Measurements from ENCODE around the gene ELK4.
A peak's percentile ranks its signal among the peaks of the same experiment; 100 is the strongest.

Gene ELK4

DNA sequence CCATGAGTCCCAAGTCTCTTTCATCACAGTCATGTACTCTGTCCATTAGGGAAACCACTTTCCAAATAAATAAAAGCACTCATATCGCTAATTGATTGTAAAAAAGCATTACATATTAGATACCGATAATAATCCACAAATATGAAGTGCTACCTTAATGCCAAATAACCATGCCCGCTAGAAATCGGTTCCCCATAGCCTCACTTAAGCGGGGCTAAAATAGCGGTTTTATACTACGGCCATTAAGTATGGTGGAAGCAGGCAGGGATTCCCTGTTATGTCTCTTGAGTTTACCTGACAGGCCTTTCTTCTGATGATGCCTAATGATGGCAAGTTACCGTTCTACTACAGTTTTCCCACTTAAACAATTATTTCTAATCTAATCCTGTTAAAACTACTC is 3.9 kb downstream of the ELK4 start:
- no peak for DNase-seq

DNA sequence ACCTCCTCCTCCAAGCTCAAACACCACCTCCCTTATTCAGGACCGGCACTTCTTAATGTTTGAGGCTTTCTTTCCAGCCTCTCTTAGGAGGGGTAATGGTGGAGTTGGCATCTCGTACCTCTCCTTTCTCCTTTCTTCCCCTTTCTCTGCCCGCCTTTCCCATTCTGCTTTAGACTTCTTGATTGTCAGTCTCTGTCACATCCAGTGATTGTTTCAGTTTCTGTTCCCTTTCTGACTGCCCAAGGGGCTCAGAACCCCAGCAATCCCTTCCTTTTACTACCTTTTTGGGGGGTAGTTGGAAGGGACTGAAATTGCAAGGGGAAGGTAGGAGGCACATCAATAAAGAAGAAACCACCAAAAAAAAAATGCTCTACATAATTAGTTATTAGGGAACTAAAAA is 5.6 kb downstream of the ELK4 start:
- DNase-seq = no peak

DNA sequence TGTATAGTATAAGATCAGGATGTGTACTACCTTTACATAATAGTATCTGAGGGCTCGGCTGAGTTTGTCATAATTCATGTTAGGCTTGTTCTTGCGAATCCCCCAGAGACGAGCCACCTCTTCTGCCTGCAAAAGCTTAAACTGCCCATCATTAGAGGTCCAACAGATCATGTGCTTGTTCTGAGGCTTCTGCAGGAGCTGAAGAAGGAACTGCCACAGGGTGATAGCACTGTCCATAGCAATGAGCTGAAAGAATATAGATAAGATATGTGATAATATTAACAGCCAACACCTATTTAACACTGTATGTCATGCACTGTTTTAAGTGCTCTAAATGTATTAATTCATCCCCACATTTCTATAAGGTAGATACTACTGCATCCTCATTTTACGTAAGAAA is 8.2 kb downstream of the ELK4 start:
- DNase-seq = no peak

DNA sequence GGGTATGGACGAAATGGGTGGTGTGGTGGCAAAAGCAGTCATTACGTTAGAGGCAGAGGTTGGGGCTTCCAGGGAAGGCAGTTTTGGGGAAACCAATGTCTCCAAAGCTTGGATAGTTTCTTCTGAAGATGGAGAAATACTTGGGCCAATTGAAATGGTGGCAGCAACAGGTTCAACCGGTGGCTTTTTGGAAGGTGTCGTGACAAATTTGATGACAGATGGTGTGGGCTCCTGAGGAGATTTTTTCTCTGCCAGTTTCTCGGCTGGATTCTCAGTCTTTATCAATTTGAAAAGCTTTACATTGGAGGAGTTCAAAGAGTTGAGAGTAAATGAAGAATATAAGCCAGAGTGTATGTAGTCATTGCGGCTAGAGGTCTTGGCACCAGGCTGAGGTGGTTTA is 11.5 kb downstream of the ELK4 start:
- DNase-seq = no peak

DNA sequence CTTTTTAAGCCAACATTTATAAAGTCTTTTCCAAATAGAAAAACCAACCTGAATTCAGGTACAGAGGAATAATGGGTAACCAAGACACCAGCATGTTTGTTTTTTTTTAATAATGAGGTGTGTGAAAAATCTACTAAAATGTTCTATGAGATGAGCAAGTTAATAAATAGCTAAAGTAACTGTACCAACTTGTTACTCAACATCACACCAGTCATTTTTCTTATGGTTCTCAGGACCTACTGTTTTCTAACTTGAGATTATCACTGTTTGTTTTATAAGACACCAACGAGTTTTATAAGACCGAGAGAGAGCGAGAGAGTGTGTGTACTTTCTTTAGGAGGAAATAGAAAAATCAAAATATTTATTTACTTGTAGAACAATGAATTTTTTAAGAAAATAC is 12.4 kb downstream of the ELK4 start:
- no peak for DNase-seq

DNA sequence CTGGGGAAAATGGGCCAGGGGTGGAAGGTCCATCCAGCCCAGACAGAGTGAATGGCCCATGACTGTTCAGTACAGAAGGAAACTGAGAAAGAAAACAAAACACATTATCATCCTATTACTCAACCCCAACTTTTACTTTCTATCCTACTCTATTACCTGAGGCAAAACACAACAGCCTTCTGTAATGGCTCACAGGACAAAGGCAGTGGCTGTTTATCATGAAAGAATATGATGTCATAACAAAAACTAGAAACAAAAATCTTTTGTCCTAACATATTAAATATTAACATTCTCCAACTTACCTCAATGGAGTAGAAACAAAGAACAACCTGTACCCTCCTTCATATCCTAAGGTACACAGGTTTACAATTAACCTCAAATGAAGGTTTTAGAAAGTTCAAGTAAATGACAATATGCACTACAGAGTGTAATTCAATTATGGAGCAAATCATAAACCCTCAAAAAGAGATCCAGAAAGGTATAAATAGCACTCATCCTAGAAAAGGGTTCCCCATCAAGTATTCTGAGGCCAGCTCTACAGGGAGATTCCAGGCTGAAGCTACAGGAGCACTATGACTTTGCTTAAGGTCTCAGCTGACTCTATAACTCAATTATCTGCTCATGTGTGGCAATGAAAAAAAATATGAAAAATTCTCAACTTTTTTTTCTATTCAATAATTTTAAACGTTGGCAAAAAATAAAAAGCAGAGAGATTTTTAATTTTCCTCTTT is 15.1 kb downstream of the ELK4 start:
- no peak for DNase-seq

DNA sequence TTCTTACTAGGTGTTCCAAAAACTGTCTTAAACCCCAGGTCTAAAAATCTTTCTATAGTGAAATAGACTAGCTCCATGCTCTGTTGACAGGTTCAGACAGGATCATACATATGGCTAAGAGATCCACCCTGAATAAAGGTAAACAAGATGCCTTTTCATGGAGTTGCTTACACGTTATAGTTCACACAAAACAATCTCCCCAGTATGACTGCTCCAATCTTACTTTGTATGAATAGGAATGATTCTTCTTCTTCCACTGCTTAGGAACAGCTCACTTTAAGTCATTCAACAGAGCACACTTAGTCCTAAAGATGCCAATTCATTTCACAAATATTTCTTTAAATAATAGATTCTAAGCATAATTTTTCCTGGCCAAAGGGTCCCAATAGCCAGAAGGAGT is 16.0 kb downstream of the ELK4 start:
- no peak for DNase-seq

DNA sequence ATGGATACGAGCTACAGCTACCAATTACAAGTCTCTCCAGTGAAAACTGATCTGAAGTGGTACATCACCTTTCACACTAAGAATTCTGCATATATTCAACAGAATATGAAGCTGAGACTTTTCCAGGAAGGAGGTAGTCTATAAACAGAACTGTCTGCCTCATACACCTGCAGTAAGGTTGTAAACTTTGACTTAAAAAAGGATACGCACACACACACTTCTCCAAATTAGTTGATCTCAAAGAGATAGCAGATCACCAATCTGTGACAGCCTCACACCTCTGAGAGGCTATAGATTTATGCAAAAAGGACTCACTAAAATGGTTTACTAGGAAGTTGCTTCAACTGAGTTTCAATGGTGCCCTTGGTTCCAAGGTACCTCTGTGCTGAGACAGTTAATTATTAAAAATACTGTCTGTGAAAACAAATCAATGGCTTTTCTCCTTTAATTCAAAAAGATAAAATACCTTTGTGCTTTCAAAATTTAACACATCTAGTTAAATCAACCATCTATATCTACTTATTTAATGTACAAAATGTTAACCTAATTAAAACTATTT is 17.9 kb downstream of the ELK4 start:
- no peak for DNase-seq

DNA sequence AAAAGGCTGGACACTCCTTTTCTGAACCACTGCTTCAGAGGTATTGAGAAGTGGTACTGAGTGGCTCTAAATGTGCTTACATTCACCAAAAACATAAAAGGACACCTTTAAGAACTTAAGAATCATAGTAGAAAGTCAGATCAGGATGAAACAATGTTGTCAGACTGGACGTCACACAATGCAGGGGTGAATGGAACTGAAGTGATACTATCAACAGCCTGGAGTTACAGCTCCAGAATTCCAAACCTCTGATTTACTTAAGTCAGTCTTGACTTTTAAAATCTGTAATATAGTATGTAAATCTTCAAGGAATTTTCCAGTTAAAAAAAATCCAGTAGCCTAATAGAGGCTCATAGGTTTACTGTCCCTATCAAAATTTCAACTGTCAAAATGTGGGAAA is 19.3 kb downstream of the ELK4 start:
- DNase-seq = no peak

DNA sequence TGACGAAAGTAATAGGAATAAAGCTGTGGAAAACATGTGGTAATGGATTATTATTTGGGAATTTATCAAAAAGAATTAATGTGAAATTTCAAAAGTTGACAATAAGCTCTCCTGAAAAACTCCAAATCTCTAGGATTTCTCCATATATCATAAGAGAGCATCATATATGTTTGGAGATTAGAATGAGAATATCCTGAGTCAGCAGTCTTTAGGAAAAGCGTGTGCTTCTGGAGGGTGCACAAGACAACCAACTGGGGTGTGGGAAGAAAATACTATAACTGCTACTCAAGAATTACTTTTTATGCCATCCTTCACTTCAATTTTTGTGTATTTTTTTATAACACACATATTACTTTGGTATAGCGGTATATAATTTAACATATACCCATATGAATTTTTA is 19.7 kb downstream of the ELK4 start:
- DNase-seq = no peak

DNA sequence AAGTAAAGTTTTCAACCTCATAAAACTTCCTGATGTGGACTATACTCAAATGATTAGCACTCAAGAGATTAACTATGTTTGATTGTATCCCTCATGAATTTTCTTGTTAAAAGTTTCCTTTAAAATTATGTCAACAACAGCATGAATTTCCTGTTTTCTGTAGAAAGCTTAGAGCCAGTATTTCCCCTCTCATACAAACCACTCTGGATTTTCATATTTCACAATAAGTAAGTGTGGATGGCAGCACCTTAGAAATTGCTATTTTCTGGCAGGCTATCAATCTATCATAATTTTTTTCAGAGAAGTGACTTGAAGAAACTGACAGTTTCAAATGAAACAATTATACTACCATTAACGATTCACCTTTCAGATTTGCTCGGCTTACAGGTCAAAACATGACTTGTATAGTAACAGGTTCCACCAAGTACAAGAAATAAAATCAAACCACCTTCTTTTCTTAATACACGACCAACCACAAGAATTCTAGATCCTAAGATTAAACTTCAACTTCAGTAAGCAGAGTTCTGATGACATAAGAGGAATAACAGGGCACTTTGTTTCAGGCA is 20.8 kb downstream of the ELK4 start:
- no peak for DNase-seq

DNA sequence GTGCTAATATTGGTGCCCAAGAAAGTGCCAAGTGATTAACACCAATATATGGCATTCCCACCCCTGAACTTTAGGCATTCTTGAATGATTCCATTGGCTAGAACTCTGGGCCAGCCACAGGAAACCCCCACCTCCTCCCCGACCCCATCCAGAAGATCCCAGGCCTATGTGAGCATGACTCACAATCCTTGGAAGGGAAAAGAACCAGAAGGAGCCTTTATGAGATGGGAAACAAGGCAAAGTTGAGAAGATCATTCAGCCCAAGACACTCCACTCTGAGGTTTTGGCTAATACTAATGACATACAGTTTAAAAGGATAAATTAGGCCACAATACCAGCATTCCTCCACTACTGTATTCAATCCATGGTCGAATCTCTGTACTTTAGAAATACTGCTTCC is 21.8 kb downstream of the ELK4 start:
- DNase-seq = no peak

DNA sequence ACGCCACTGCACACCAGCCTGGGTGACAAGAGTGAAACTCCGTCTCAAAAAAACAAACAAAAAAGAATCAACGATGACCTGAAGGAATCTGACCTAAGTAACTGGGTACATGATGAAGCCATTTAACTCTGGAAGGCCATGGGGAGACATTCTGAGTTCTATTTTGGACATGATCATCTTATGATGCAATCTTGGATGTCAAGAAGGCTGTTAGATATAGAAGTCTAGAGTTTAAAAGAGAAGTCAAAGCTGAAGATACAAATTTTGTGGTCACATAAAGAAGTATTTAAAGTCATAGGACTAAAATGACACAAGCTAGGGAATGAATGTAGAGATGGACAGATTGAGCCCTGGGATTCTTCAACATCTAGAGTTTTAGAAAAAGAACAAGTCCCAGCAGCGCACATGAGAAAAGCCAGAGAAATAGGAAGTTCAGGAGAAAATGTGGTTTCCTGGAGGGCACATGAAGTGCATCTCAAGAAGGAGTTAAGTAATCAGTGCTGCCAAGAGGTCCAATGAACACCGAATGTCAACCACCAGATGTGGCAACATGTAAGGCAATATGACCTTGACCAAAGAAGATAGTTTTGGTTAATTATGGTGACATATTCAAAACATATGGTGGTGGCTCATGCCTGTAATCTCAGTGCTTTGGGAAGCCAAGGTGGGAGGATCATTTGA is 26.8 kb downstream of the ELK4 start:
- no peak for DNase-seq

DNA sequence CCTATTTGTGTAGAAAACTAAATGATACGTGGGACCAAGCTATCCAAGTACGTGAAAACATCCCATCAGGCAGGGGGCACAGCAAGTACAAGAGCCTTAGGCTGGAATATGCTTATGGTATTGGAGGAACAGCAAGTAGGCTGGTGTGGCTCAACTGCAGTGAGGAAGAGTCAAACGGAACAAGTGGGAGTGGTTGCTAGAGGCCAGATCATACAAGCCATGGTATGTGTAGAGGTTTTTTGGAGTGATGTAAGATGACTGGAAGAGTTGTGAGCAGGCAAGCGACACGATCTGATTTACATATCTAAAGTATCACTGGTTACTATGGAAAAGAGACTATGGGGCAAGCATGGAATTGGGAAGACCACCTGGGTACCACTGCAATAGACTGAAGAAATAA is 27.8 kb downstream of the ELK4 start:
- DNase-seq = no peak

DNA sequence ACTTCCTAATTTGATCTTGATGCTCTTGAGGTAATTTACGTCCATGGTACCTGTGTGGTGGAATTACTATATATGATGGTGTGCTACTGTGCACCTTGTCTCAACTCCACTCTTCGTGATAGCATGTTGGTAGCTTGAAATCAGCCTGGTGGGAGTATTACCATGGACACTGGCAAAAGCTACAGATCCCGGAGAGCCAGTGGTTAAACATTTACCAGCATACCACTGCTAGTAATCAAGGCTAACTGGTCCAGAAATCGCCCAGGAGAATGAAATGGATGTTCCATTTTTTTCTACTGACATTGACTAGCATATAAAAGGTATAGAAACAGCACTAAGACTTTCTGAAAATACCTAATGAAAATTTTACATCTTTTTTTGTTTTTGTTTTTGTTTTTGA is 30.6 kb downstream of the ELK4 start:
- DNase-seq = no peak

DNA sequence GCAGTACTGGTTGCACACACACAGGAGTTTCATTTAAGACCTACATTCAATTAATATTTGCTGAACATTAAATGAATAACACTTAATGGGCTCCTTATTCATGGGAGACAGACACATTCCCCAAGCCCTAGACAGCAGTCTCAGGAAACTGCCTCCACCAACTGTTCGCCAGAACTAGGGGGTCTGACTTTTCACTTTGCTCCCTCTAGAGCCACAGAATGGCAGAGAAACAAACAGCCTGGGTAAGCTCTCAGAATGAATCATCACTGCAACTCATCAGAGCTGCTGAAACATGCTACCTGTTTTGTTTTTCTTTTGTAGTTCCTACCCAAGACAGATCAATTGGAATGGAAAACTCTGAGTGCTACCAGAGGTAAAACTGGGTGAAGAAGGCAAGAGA is 31.7 kb downstream of the ELK4 start:
- DNase-seq = peak in 1 of 2 donors; percentile 30

DNA sequence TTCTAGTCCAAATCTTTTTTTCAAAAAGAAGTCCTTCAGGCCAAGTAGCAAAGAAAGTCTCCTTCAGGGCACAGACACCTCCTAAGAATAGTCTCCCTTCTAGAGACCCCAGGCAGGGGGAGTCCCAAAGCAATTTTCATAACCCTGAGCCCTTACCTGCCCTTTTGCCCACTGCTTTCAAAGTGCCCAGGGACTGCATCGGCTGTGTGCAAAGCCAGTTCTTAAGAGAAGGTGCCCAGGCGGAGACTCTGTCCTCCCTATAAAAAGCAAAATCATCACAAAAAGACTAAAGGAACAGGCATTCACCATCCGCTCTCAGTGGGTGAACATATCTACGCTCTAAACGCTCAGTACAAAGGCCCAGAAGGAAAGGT is 32.2 kb downstream of the ELK4 start:
- no peak for DNase-seq

DNA sequence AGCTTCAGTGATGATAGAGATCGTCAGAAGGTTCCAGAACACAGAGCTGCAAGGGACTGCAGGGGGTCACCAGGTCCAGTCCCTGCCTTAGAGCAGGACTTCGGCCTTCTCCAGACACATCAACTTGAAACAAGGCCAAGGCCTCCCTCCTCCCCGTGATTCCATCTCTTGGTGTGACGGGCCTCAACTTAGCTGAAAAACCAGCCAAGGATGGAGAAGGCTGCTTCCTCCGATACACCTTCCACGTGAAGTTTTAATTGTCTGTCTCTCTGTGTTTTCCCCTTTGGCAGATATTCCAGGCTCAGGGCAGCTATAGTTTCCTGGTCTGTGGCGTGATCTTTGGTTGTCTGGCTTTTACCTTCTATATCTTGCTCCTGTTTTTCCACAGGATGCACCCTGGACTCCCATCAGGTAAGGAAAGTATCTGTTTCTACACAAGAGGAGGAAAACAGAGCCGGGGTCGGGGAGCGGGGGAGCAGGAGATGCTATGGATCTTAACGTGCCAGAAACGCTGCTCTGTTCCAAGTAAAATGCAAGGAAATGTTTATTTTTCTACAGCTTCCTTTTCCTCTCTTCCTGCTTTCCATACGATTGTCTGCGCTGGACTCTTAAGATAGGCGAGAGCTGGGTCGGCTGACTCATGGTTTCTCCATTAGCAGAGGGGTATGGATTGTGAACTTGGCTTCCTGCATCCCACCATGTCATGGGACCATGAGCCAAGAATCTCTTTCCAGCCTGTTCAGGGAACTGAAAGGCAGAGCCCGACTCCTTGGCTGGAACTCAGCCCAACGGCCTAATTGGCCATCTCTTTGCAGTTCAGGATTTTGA is 32.8 kb downstream of the ELK4 start:
- DNase-seq = no peak

DNA sequence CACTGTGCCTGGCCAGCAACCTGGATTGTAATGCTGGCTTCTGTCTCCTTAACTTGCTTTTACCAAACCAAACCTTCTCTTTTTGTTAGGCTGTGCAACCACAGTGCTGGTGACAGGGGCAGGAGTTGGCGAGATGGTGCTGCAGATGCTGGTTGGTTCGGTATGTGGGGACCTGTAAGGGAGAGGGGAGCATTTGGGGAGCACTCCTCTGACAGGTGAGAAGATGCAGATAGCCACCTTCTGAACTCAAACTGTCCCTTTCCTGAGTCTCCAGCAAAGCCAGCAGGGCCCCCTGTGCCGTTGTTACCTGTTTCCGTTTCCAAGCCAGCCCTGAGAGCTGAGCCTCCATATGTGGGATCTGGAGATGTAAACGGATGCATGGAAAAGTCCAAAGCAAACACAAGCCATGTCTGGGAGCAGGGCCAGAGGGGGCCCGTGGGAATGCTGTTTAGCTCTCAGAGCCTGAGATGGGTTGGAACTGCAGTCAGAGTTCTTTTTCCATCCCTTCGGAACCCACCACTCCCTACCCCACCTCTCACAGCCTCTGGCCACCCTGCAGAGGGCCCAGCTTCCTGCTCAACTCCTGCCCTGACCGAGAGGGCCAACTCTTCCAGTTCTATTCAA is 34.0 kb downstream of the ELK4 start:
- no peak for DNase-seq

DNA sequence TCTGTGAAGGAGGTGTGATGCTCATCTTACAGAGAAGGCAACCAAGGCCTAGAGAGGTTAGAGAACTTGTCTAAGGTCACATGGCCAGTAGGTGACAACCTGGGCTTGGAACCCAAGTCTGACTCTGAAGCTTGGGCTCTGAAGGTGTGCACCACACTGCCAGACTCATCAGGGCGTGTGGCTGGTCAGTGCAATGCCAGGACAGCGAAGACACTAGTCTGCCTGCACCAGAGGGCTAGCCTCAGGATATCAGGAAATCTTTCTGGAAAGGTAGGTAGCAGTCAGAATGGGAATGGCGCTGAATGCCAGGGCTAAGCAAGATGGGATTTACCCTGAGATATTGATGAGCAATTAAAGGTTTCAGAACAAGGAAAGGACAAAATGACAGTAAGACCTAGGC is 34.9 kb downstream of the ELK4 start:
- DNase-seq = no peak

DNA sequence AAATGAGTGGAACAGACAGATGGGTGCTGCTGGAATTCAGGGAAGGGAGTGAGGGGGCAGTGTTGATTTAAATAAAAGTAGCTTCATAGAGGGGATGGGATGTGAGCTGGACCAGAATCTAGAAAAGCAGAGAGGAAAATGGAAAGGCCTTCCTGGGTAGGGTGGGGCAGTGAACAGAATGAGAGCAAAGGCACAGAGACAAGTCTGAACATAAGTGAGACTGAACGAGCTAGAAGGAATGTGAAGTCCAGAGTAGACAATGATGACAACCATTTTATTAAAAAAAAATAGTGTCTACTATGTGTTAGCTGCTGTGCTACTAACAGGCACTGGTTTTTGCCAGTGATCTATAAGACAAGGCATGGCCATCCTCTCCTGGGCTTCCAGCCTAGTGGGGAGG is 36.0 kb downstream of the ELK4 start:
- no peak for DNase-seq

DNA sequence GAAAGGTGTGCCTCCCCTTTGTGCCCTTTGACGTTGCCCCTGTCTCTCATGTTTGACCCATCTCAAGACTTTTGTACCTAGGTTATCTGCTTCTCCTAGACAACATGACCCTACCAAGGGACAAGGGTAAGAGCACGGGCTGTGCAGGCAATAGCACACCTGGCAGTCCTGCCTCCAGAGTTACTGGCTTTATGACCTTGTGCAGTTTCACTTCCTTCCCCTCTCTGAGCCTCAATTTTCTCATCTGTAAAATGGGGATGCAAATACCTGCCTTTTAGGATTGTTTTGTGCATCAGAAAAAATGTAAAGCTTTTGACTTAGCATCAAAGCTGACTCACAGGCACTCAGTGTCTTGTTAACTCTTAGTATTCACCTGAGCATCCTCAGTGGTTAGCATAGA is 36.4 kb downstream of the ELK4 start:
- DNase-seq = no peak

DNA sequence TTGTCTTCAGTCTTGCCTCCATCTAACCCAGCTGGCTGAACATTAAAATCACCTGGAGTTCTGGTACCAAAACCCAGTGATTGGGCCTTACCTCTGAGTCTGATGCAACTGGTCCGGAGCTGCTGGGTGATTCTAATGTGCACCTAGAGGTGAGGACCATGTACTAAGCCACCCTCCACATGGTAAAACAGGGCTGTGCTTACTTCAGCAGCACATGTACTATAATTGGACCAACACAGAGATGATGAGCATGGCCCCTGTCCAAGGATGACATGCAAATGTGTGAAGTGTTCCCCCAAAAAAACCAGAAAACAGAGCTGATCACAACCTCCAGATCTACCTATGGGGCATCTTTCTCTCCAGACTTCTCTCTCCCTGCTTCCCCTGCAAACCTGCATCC is 37.0 kb downstream of the ELK4 start:
- DNase-seq = no peak

Measured in stimulated activated CD4-positive, alpha-beta T cell treated with anti-CD3 and anti-CD28 coated beads, Interleukin-2, amount 100 ng/mL, for 24 hours (primary cell).